WI38 (cell line): ENCODE measurements around the gene OR2T3.
"Not testable (repeated sequence)": the region's sequence is repeated elsewhere in the genome, so short reads cannot be mapped to it uniquely, and the experiment has no call there.

ENCODE experiments used
- H3K4me3 ChIP-seq: 2 replicates; pipeline ENCODE4 v1.5.1; 2011; ENCODE audit warnings: low read depth, mild to moderate bottlenecking, control low read depth, low read length
- TF ChIP-seq, protein P1 (sequence below): IDR thresholded peaks from 2 replicates; pipeline ENCODE4 v1.5.1; 2012; ENCODE audit warnings: low read depth, mild to moderate bottlenecking, control low read depth, low read length

The OR2T3 gene

DNA sequence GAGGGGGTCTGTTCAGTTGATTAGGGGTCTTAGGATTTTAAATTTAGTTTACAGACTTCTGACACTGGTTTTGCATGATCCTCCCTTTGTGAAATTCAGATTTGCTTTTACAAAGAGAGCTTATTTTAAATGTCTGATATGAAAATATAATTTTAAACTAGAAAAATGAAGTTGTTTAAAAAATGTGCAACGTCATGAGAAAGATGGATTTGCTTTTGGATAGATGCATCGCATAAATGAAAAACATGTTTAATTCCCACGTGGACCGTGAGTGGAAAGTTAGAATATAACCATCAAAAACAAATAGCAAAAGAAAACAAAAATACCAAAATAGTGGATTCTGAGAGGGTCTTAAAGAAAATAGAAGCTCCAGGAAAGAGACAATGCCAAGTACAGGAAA is 2.0 kb upstream of the OR2T3 start:
- TF ChIP-seq, protein P1, sequence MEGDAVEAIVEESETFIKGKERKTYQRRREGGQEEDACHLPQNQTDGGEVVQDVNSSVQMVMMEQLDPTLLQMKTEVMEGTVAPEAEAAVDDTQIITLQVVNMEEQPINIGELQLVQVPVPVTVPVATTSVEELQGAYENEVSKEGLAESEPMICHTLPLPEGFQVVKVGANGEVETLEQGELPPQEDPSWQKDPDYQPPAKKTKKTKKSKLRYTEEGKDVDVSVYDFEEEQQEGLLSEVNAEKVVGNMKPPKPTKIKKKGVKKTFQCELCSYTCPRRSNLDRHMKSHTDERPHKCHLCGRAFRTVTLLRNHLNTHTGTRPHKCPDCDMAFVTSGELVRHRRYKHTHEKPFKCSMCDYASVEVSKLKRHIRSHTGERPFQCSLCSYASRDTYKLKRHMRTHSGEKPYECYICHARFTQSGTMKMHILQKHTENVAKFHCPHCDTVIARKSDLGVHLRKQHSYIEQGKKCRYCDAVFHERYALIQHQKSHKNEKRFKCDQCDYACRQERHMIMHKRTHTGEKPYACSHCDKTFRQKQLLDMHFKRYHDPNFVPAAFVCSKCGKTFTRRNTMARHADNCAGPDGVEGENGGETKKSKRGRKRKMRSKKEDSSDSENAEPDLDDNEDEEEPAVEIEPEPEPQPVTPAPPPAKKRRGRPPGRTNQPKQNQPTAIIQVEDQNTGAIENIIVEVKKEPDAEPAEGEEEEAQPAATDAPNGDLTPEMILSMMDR, result no peak
- no peak overlapping the region for H3K4me3 ChIP-seq

DNA sequence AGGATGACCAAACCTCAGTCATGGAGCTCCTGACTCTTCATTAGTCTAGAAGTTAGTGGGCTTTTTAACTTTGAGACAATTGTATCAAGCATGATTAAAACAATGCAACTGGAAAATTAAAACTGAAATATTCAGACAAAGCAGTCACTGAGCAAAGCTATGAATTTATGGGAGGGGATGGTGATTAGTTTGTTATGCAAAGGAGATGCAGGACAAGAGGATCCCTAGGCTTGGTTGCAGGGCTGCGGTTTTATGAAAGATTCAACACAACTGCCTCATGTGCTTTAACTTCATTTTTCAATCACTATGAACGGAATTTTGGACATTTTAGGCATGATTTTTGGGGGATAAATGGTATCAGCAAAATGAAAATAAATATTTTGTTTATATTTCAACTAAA is 1.0 kb upstream of the OR2T3 start:
- not testable (repeated sequence) for H3K4me3 ChIP-seq

DNA sequence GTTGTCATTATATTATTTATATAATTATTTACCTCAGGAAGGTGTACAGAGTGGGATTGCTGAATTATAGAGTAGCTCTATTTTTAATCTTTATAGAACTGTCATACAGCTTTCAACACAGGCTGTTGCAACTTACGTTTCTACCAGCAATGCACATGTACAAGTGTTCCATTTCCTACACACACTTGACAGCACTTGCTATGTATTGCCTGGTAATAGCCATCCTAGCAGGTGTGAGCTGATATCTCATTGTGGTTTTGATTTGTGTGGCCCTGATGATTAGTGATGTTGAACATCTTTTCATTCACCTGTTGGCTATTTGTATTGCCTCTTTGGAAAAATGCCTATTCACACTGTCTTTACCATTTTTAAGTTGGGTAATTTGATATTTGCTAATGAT is 2.5 kb downstream of the OR2T3 start:
- not testable (repeated sequence) for H3K4me3 ChIP-seq

DNA sequence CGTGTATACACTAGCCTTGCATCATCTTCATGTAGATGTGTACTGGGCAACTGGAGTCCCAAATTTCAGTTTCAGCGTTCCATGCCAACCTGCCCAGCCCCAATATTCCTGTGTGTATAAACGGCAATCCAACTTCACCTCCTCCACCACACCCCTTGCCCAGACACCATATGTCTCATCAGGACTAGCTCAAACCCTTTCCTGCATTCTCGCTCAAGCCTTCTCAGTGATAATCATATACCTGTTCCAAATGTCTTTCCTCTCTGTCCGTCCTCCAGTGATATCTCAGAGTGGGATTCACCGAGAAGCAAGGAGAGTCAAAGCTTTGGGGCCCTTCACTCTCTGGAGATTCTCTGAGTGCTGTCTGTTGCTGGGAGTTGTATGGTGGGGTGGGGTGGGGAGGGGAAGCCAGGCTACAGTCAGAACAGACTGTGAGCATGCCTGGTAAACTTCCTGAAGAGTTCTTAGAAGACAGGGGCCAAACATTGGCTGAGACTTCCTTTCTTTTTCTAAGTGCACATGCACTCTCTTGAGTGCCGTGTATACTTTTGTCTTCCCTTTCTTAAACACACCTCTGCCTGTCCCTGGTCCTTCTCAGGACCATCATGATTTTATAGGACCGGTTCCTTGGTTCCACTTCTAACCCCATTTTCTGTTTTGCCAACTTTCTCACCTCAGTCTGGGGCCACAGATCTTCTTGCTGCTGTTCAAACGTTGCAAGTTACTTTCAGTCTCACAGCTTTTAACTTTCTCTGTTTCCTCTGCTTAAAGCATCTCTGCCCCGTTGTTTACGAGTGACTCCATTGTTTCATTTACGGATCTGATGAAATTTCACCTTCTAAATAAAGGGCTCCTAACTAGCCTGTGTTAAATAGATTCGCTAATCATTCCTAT is 8.8 kb downstream of the OR2T3 start:
- H3K4me3 ChIP-seq, result not testable (repeated sequence)

- not testable (repeated sequence) for H3K4me3 ChIP-seq
Measured at GRCh38 chr1:248488289-248488688, 15.1 kb downstream of the OR2T3 start, which contains the start of gene OR2T5. OR2T5 (plus strand) TSS chr1:248488589; CDS start chr1:248488589, 0 bp downstream.

- not testable (repeated sequence) for H3K4me3 ChIP-seq
Measured at GRCh38 chr1:248496661-248497060, 23.5 kb downstream of the OR2T3 start.

DNA sequence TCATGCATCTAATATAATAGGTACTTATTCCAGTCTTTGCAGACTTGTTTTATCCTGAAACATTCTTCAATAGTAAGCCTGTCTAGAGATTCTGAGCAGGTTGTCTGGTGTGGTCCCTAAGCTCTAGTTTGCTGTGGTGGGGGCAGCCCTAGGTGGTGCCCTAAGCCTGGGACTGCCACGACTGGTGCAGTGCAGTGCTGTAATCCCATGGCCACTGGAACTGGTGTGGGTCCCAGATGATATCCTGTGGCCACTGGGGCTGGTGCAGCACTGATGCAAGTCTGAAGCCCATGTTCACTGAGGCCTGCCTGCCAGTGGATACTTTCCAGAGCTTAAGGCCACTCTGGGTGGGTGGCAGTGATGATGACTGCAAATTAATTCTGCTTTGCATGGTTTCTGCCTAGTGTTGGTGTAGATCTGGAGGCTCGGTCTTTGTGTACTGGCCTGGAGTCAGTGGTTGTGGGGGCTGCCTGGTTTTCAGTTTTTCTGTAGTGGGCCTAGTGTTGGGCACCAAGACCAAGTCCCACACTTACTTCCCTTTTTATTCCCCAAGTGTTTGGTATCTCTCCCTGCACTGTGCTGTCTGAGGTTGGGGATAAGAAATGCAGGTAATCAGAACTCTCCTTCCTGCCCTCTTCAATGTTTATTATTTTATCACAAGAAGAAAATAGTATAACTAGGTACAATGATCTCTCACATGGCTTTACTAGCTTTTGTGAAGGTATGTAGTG is 27.3 kb downstream of the OR2T3 start:
- not testable (repeated sequence) for H3K4me3 ChIP-seq

GRCh38 chr1:248507773-248508172 is 34.6 kb downstream of the OR2T3 start, which contains the start of gene OR2G6:
OR2G6 (plus strand) TSS chr1:248508073; CDS start chr1:248521647, 13,574 bp downstream.
- H3K4me3 ChIP-seq, result not testable (repeated sequence)

DNA sequence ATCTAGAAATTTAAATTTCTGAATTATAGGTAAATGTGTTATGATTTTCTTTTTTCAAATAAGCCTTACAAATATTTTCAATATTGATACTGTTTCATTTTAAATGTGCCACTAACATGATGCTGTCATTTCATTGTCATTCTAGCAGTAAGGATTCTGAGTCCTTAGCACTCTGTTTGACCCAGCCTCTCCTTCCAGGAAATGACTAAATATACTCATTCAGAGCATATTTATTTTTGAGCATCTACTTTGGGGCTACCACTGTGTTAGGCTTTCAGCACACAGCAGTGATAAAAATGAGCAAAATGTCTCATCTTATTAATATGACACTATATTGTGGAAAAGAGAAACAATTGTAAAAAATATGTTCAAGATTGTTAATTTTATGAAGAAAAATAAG is 37.1 kb downstream of the OR2T3 start:
- H3K4me3 ChIP-seq, result not testable (repeated sequence)

DNA sequence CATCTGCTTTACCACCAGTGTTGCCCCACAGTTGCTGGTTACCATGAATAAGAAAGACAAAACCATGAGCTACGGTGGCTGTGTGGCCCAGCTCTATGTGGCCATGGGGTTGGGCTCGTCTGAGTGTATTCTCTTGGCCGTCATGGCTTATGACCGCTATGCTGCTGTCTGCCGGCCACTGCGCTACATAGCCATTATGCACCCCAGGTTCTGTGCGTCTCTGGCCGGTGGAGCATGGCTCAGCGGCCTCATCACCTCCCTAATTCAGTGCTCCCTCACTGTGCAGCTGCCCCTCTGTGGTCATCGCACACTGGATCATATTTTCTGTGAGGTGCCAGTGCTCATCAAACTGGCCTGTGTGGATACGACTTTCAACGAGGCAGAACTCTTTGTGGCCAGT is 48.7 kb downstream of the OR2T3 start:
- H3K4me3 ChIP-seq, result no peak overlapping the region
- TF ChIP-seq, protein P1, result no peak
